Cardiac atrium fibroblast (primary cell): ENCODE measurements around the gene MSH5. TPM values are rescaled to one million over a fixed set of nuclear protein-coding genes. Genes with fewer than 3 reads are reported as not detected.

Source experiments
- total RNA-seq: library from RNA; depleted of rRNA; stranded (reverse); fragments of >200 nt; gene quantifications from 2 replicates; pipeline ENCODE4 v1.2.3, GENCODE V29; 2015

The MSH5 gene
- 2.1 and 4.3 TPM in 2 replicates for total RNA-seq

DNA sequence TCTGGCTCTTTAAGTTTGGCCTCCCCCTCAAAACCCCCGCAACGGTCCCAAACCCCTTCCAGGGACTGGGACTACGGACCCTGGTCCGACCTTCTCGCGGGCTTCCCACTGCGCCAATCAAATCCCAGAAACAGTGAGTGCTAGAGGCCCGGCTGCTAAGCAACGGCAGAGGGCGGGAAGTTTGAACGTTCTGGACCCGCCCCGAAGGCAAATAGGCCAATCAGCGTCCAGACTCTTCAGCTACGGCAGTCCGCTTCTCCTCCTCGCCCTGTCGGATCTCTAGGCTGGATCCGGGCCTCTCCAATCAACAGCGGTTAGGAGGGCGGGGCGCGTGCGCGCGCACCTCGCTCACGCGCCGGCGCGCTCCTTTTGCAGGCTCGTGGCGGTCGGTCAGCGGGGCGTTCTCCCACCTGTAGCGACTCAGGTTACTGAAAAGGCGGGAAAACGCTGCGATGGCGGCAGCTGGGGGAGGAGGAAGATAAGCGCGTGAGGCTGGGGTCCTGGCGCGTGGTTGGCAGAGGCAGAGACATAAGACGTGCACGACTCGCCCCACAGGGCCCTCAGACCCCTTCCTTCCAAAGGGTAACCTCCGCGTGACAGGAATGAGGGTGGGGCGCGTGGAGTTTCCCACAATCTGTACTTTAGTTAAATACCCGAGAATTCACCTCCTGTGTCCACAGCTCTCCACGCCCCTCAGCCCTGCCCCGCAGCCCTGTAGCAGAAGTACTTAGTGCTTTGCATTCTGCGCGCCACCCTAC, at the start of gene MSH5:
Gene MSH5 (plus strand): TSS at position 367 of the 758 bp plus-strand sequence. CDS start 462 bp downstream, outside the sequence.

DNA sequence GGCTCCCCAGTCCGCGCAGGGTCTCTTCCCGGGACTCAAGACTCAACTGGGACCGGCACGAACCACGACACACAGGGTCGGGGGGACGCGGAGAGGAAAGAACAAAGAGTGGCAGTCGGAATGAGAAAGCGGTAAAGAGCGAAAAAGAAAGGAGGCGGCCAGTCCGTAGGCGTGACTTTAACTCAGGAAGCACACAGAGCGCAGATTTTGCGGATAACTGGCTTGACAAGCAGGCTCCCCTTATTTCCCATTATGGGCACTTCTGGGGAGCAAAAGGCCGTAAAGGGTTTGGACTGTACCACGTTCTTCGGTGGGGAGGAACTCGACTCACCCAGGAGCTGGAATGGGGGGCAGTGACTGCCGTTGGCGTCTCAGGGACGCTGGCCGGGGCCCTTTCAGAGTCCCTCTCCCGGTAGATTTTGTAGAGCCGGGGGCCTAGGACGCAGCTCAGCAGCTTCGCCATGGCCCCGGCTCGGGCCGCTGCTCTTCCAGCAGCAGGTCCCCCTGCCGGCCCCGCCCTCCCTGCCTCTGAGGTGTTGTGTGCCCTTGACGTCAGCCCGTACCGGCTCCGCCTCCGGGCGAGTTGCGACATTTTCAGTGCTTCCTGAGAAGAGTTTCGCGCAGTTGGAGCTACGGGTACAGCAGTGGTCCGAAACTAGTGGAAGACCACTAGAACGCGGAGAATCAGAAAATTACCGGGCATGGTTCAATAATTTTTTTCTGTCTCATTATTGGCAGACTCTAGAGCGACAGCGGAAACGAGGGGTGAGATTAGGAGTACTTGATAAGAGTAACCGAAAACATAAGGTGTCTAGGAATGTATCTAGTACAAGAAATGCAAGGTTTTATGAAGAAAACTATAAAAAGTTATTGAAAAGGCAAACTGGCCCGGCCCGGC, 36.7 kb upstream of the MSH5 start, which contains the start of gene ABHD16A:
Gene ABHD16A (minus strand): TSS at position 506 of the 898 bp plus-strand sequence. CDS start 43 bp downstream, at position 463.

DNA sequence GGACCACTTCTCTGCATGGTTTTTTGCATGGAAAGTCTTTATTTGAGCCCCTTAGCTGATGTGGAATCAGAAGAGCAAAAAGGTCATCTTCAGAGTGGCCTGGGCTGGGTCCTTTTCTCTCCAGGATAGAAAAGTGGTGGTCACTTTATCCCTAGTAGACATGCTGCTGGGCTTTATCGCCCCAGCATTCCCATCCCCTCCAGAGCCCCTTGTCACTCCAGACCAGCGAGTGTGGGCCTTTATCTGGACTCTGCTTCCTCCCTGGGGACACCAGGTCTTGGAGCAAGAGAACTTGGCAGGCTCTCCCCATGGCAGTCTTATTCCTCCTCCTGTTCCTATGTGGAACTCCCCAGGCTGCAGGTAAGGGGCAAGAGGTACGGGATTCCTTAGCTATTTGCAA, 33.2 kb upstream of the MSH5 start, which contains the start of gene LY6G6F:
Gene LY6G6F (plus strand): TSS at position 268 of the 400 bp plus-strand sequence. CDS start 41 bp downstream, at position 309.

GRCh38 chr6:31715022-31715958, 24.5 kb upstream of the MSH5 start, which contains the start of gene LY6G6D:
Gene LY6G6D (plus strand): TSS chr6:31715348. CDS start chr6:31715356, 8 bp downstream.

GRCh38 chr6:31721351-31722020, 18.3 kb upstream of the MSH5 start, which contains the start of gene LY6G6C:
Gene LY6G6C (minus strand): TSS chr6:31721746. CDS start chr6:31721679, 67 bp downstream.

DNA sequence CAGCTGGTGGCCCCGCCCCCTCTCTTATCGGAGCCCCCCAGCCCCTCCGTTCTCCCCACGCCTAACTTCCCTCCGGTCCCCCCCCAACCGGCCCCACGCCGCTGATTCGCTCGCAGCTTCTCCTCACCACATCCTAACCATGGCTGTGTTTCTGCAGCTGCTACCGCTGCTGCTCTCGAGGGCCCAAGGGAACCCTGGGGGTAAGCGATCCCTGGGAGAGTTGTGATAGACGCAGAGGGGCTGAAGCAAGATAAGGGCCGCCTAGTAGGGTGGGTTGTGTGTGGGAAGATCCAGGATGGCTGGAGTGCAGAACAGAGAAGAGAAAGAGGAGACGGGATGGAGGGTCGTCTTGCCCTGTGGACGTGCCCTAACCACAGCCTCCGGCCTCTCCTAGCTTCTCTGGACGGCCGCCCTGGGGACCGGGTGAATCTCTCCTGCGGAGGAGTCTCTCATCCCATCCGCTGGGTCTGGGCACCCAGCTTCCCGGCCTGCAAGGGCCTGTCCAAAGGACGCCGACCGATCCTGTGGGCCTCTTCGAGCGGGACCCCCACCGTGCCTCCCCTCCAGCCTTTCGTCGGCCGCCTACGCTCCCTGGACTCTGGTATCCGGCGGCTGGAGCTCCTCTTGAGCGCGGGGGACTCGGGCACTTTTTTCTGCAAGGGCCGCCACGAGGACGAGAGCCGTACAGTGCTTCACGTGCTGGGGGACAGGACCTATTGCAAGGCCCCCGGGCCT, 16.4 kb upstream of the MSH5 start, which contains the start of gene MPIG6B:
Gene MPIG6B (plus strand): TSS at position 129 of the 735 bp plus-strand sequence. CDS start 11 bp downstream, at position 140.

DNA sequence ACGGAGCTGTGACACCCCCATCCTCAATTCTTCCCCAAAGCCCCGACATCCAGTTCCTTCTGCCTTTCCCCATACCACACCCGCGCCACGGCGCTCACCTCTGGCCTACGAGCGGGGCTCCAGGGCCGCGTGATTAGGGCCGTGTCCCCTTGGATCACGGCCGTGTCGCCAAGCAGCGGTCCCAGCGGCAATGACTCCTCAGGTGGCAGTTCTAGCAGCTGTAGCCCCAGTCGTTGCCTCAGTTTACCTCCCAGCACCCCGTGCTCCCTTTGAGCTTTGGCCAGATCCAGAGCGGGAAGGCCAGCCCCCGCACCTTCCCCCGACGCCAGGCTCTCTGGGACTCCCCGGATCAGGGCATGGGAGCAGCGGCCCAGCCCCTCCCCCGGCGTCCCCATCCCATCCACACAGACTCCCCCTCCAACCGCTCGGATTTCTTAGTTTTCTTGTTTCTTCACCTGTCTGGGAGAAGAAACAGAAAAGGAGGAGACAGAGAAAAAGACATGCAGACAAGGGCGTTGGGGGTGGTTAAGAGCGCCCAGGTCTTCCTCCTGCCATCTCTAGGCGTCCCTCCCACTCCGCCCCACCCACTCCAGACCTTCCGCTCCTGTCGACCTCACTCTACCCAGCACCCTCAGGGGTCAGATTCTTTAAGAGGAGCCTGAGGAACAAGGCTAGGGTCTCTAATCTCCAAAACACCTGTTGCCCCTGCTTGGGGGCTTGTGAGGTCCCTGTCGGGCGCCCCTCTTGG, 10.9 kb upstream of the MSH5 start, which contains the start of gene DDAH2:
Gene DDAH2 (minus strand): TSS at position 533 of the 748 bp plus-strand sequence. CDS start 138 bp downstream, at position 395.

GRCh38 chr6:31736021-31736767, 3.6 kb upstream of the MSH5 start, which contains the start of gene CLIC1:
Gene CLIC1 (minus strand): TSS chr6:31736530. CDS start chr6:31736300, 230 bp downstream.

GRCh38 chr6:31762356-31762755, 22.6 kb downstream of the MSH5 start, which contains the start of gene SAPCD1:
Gene SAPCD1 (plus strand): TSS chr6:31762656. CDS start chr6:31763055, 399 bp downstream.

DNA sequence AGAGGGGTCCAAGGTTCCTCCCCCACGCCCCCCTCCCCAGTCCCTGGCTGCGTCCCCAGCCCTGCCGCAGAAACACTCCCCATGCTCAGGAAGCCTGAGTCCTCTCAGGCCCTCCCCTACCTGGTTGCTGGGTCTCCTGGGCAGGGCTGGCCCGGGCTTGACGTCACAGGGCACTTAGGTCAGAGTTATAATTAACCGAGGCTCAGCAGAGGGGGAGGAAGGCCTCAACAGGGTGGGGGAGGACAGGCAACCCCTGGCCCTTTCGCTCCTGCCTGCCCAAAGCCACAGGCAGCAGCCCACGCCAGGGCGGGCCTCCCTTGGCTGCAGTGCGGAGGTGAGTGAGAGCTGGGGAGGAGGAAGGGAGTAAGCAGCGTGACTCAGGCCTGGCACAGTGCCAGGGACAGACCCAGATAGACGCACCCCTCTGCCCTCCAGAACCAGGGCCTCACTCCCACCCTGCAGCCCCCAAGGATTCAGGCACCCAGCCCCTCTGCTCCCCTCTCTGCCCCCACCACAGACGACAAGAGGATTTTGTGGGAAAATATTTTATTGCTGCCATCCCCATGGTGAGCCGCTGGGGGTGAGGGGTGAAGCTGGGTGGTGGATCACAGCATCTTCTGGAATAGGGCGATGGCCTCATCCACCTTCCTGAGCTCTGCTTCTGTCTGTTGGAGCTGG, 37.3 kb downstream of the MSH5 start, which contains the start of gene VWA7:
Gene VWA7 (minus strand): TSS at position 340 of the 678 bp plus-strand sequence. CDS start 549 bp downstream, outside the sequence.

GRCh38 chr6:31795616-31796298, 56.0 kb downstream of the MSH5 start, which contains the start of gene VARS1:
Gene VARS1 (minus strand): TSS chr6:31795752. CDS start chr6:31795217, 535 bp downstream.

GRCh38 chr6:31806470-31807272, 66.9 kb downstream of the MSH5 start, which contains the start of gene LSM2:
Gene LSM2 (minus strand): TSS chr6:31806966. CDS start chr6:31806757, 209 bp downstream.

